Neural cell (in vitro differentiated cells): ENCODE measurements around the gene PIEZO1. TPM values are rescaled to one million over a fixed set of nuclear protein-coding genes. Genes with fewer than 3 reads are reported as not detected.

Experiments used
- H2AFZ ChIP-seq: fragments of 200-600, 300-800 bp; sonication (generic), shearing (Covaris generic); 2 replicates; pipeline ENCODE4 v1.6.0; 2014; ENCODE audit warnings: low read depth, mild to moderate bottlenecking, antibody characterized with exemption, low read length, moderate library complexity
- H3F3A ChIP-seq: fragments of 200-600 bp; shearing (Covaris generic); 2 replicates; pipeline ENCODE4 v1.6.1; 2016; ENCODE audit warnings: mild to moderate bottlenecking, moderate library complexity, mixed read lengths, antibody characterized with exemption, low read length; ENCODE audit not compliant: insufficient read depth, poor library complexity, severe bottlenecking
- H3K27ac ChIP-seq: fragments of 200-600, 300-800 bp; sonication (generic), shearing (Covaris generic); 2 replicates; pipeline ENCODE4 v1.5.1; 2014; ENCODE audit warnings: mild to moderate bottlenecking, low read length, moderate library complexity
- H3K27me3 ChIP-seq: fragments of 300-800, 200-600 bp; sonication (generic), shearing (Covaris generic); 2 replicates; pipeline ENCODE4 v1.6.0; 2014; ENCODE audit warnings: mild to moderate bottlenecking, low read depth, low read length, moderate library complexity; ENCODE audit not compliant: insufficient read depth
- H3K36me3 ChIP-seq: fragments of 300-800, 200-600 bp; sonication (generic), shearing (Covaris generic); 2 replicates; pipeline ENCODE4 v1.5.1; 2014; ENCODE audit warnings: mild to moderate bottlenecking, antibody characterized with exemption, low read length, moderate library complexity; ENCODE audit not compliant: insufficient read depth
- H3K4me2 ChIP-seq: fragments of 300-800, 200-600 bp; sonication (generic), shearing (Covaris generic); 2 replicates; pipeline ENCODE4 v1.6.0; 2014; ENCODE audit warnings: mild to moderate bottlenecking, low read length
- H3K4me3 ChIP-seq: fragments of 300-800, 200-600 bp; sonication (generic), shearing (Covaris generic); 2 replicates; pipeline ENCODE4 v1.5.1; 2014; ENCODE audit warnings: mild to moderate bottlenecking, low read length, moderate library complexity
- H3K79me2 ChIP-seq: fragments of 200-600 bp; shearing (Covaris generic); replicated peaks from 2 replicates; pipeline ENCODE4 v1.6.0; 2014; ENCODE audit warnings: mild to moderate bottlenecking, low read length, moderate library complexity; ENCODE audit not compliant: insufficient read depth
- H3K9ac ChIP-seq: fragments of 300-800, 200-600 bp; sonication (generic), shearing (Covaris generic); 2 replicates; pipeline ENCODE4 v1.6.1; 2016; ENCODE audit warnings: mild to moderate bottlenecking, low read length, mixed read lengths
- H3K9me2 ChIP-seq: fragments of 200-600 bp; shearing (Covaris generic); 2 replicates; pipeline ENCODE4 v1.6.1; 2016; ENCODE audit warnings: mild to moderate bottlenecking, low read length, mixed read lengths; ENCODE audit not compliant: insufficient read depth
- H3K9me3 ChIP-seq: fragments of 200-600, 300-800 bp; sonication (generic), shearing (Covaris generic); 2 replicates; pipeline ENCODE4 v1.6.1; 2016; ENCODE audit warnings: mild to moderate bottlenecking, mixed run types, low read length, moderate library complexity, mixed read lengths
- H4K20me1 ChIP-seq: fragments of 200-600 bp; shearing (Covaris generic); 2 replicates; pipeline ENCODE4 v1.6.1; 2016; ENCODE audit warnings: mild to moderate bottlenecking, mixed run types; ENCODE audit not compliant: insufficient read depth
- EP300 ChIP-seq: fragments of 450-650 bp; conservative IDR thresholded peaks from 2 replicates; pipeline ENCODE4 v1.6.1; 2014; ENCODE audit warnings: antibody characterized with exemption, mild to moderate bottlenecking, moderate library complexity; ENCODE audit not compliant: poor library complexity, severe bottlenecking
- EZH2 ChIP-seq: fragments of 200-600, 300-800 bp; shearing (Covaris generic), sonication (generic); IDR thresholded peaks from 2 replicates; pipeline ENCODE4 v1.6.1; 2014; ENCODE audit warnings: antibody characterized with exemption, low read length, borderline replicate concordance, mild to moderate bottlenecking; ENCODE audit not compliant: insufficient read depth, poor library complexity, severe bottlenecking
- MXI1 ChIP-seq: fragments of 450-650 bp; conservative IDR thresholded peaks from 2 replicates; pipeline ENCODE4 v1.6.1; 2014; ENCODE audit warnings: antibody characterized with exemption, mild to moderate bottlenecking; ENCODE audit not compliant: poor library complexity, severe bottlenecking
- POLR2AphosphoS5 ChIP-seq: IDR thresholded peaks from 2 replicates; pipeline ENCODE4 v1.6.1; 2012
- RAD21 ChIP-seq: fragments of 450-650 bp; conservative IDR thresholded peaks from 2 replicates; pipeline ENCODE4 v1.6.1; 2014; ENCODE audit warnings: antibody characterized with exemption, mild to moderate bottlenecking, moderate library complexity
- SMC3 ChIP-seq: fragments of 450-650 bp; conservative IDR thresholded peaks from 2 replicates; pipeline ENCODE4 v1.6.1; 2014; ENCODE audit warnings: antibody characterized with exemption, mild to moderate bottlenecking, moderate library complexity; ENCODE audit not compliant: poor library complexity
- TAF1 ChIP-seq: IDR thresholded peaks from 2 replicates; pipeline ENCODE4 v1.6.1; 2012; ENCODE audit warnings: low read depth
- polyA plus RNA-seq: library from polyadenylated mRNA; depleted of rRNA; stranded (reverse); fragments of >200 nt; gene quantifications from 2 replicates; pipeline ENCODE4 v1.2.3, GENCODE V29; 2014
- TF ChIP-seq, protein P1 (sequence below): fragments of 450-650 bp; IDR thresholded peaks from 2 replicates; pipeline ENCODE4 v1.5.1; 2014; ENCODE audit warnings: antibody characterized with exemption, mild to moderate bottlenecking, moderate library complexity; ENCODE audit not compliant: poor library complexity, severe bottlenecking
- TF ChIP-seq, protein P2 (sequence below): IDR thresholded peaks from 2 replicates; pipeline ENCODE4 v1.6.1; 2012; ENCODE audit warnings: borderline replicate concordance

PIEZO1 gene
- polyA plus RNA-seq, 1 donor from 2014 or later, result not detected

DNA sequence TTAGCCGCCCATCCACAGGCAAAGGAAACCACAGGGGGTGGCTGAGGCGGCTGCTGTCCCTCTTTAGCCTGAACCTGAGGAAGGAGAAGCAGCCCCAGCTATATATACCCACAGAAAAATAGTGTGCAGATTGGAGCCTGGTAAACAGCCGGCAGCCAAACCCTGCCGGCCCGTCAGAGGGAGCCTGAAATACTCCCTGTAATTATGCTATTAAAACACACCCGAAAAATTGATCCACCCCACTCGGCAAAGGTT, 6.8 kb downstream of the PIEZO1 start:
- Histone ChIP-seq H3K4me2 (no peak overlapping the region), H3K27me3 (peaks cover 10% of the 10 kb centered on the region), H3K9me3 (no peaks in the 10 kb centered on the region), H3F3A (no peaks in the 10 kb centered on the region), H4K20me1 (no peaks in the 10 kb centered on the region), H2AFZ (no peak overlapping the region), H3K4me3 (no peak overlapping the region), H3K36me3 (no peaks in the 10 kb centered on the region), H3K9me2 (no peaks in the 10 kb centered on the region), H3K27ac (no peak overlapping the region), H3K79me2 (no peaks in the 10 kb centered on the region), H3K9ac (no peak overlapping the region)
- TF ChIP-seq SMC3 (no peak), MXI1 (no peak), TAF1 (no peak), EP300 (no peak), POLR2AphosphoS5 (no peak)
- TF ChIP-seq, protein P1, sequence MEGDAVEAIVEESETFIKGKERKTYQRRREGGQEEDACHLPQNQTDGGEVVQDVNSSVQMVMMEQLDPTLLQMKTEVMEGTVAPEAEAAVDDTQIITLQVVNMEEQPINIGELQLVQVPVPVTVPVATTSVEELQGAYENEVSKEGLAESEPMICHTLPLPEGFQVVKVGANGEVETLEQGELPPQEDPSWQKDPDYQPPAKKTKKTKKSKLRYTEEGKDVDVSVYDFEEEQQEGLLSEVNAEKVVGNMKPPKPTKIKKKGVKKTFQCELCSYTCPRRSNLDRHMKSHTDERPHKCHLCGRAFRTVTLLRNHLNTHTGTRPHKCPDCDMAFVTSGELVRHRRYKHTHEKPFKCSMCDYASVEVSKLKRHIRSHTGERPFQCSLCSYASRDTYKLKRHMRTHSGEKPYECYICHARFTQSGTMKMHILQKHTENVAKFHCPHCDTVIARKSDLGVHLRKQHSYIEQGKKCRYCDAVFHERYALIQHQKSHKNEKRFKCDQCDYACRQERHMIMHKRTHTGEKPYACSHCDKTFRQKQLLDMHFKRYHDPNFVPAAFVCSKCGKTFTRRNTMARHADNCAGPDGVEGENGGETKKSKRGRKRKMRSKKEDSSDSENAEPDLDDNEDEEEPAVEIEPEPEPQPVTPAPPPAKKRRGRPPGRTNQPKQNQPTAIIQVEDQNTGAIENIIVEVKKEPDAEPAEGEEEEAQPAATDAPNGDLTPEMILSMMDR, result no peak
- TF ChIP-seq, protein P2, sequence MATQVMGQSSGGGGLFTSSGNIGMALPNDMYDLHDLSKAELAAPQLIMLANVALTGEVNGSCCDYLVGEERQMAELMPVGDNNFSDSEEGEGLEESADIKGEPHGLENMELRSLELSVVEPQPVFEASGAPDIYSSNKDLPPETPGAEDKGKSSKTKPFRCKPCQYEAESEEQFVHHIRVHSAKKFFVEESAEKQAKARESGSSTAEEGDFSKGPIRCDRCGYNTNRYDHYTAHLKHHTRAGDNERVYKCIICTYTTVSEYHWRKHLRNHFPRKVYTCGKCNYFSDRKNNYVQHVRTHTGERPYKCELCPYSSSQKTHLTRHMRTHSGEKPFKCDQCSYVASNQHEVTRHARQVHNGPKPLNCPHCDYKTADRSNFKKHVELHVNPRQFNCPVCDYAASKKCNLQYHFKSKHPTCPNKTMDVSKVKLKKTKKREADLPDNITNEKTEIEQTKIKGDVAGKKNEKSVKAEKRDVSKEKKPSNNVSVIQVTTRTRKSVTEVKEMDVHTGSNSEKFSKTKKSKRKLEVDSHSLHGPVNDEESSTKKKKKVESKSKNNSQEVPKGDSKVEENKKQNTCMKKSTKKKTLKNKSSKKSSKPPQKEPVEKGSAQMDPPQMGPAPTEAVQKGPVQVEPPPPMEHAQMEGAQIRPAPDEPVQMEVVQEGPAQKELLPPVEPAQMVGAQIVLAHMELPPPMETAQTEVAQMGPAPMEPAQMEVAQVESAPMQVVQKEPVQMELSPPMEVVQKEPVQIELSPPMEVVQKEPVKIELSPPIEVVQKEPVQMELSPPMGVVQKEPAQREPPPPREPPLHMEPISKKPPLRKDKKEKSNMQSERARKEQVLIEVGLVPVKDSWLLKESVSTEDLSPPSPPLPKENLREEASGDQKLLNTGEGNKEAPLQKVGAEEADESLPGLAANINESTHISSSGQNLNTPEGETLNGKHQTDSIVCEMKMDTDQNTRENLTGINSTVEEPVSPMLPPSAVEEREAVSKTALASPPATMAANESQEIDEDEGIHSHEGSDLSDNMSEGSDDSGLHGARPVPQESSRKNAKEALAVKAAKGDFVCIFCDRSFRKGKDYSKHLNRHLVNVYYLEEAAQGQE, result no peak

DNA sequence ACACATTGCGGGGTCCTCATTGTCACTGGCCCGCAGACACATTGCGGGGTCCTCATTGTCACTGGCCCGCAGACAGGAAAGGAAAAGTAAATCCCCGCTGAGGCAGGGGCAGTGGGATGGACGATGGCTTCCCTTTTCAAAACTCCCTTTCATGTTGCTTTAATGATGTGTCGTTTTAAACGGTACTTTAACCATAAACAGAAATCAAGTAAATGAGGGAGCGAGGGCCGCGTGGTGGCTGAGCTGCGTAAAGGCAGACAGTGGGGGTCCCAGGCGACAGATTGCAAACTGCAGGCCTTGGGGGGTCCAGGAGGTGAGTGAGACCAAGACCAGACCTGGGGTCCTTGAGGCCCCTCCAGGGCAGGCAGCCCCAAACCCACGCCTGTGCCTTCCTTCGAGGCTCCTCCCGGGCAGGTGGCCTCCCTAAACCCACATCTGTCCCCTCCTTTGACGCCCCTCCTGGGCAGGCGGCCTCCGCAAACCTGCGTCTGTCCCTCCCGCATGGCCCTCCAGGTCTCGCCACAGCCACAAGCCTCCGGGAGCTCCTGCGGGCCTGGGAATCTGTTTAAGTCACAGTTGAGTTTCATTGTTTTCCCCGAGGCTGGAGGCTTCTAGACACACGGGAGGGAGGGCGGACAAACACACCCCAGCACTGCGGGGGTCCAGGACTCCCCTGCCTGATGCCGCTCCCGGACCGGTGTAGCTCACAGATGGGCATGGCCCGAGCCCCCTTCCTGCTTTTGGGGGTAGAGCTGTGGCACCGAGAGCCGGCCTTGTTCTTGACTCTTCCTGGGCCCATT, 7.3 kb downstream of the PIEZO1 start:
- Histone ChIP-seq H3K36me3 (no peaks in the 10 kb centered on the region), H3F3A (no peaks in the 10 kb centered on the region), H4K20me1 (no peaks in the 10 kb centered on the region), H2AFZ (no peak overlapping the region), H3K9me2 (no peaks in the 10 kb centered on the region), H3K9ac (no peak overlapping the region), H3K4me3 (no peak overlapping the region), H3K27ac (no peak overlapping the region), H3K27me3 (peaks cover 5% of the 10 kb centered on the region), H3K79me2 (no peaks in the 10 kb centered on the region), H3K9me3 (no peaks in the 10 kb centered on the region), H3K4me2 (no peak overlapping the region)
- TF ChIP-seq MXI1 (no peak), TAF1 (no peak), EP300 (no peak), RAD21 (no peak), SMC3 (no peak), EZH2 (no peak), POLR2AphosphoS5 (no peak)
- TF ChIP-seq, protein P1, result no peak
- TF ChIP-seq, protein P2, result no peak
